ENCODE measurements around the gene ARGLU1.

Gene ARGLU1

GRCh38 chr13:106565127-106565775, 2.7 kb downstream of the ARGLU1 start:
- Histone ChIP-seq H2AFZ (ENCODE audit: low read length, unreplicated experiment) (no peak overlapping the region), H3K4me1 (ENCODE audit: control insufficient read depth, insufficient read depth, low read length, unreplicated experiment) (peaks cover 41% of the 10 kb centered on the region), H3K4me3 (ENCODE audit: low read depth, low read length) (peak overlapping the region; percentile 88), H3K27me3 (ENCODE audit: insufficient read depth, low read length) (no peaks in the 10 kb centered on the region), H3K36me3 (ENCODE audit: insufficient read depth, low read length) (no peaks in the 10 kb centered on the region), H3K79me2 (ENCODE audit: control insufficient read depth, insufficient read depth, low read length, unreplicated experiment) (peaks cover 74% of the 10 kb centered on the region), H3K27ac (ENCODE audit: low read depth, low read length) (no peak overlapping the region)

- Histone ChIP-seq H3K27ac (ENCODE audit: low read depth, low read length) (no peak overlapping the region), H3K36me3 (ENCODE audit: insufficient read depth, low read length) (peaks cover 22% of the 10 kb centered on the region), H3K4me3 (ENCODE audit: low read depth, low read length) (no peak overlapping the region), H3K27me3 (ENCODE audit: insufficient read depth, low read length) (no peaks in the 10 kb centered on the region), H3K79me2 (ENCODE audit: control insufficient read depth, insufficient read depth, low read length, unreplicated experiment) (peaks cover 97% of the 10 kb centered on the region), H3K4me1 (ENCODE audit: control insufficient read depth, insufficient read depth, low read length, unreplicated experiment) (peaks cover 41% of the 10 kb centered on the region), H2AFZ (ENCODE audit: low read length, unreplicated experiment) (no peak overlapping the region)
Observed at GRCh38 chr13:106562301-106562700, 5.6 kb downstream of the ARGLU1 start.

- H3K4me1 ChIP-seq (ENCODE audit: control insufficient read depth, insufficient read depth, low read length, unreplicated experiment), result peaks cover 41% of the 10 kb centered on the region
- H3K4me3 ChIP-seq (ENCODE audit: low read depth, low read length), result no peak overlapping the region
- no peak overlapping the region for H2AFZ ChIP-seq (ENCODE audit: low read length, unreplicated experiment)
- H3K27ac ChIP-seq (ENCODE audit: low read depth, low read length), result no peak overlapping the region
- no peaks in the 10 kb centered on the region for H3K27me3 ChIP-seq (ENCODE audit: insufficient read depth, low read length)
- H3K36me3 ChIP-seq (ENCODE audit: insufficient read depth, low read length), result peaks cover 27% of the 10 kb centered on the region
- H3K79me2 ChIP-seq (ENCODE audit: control insufficient read depth, insufficient read depth, low read length, unreplicated experiment), result peaks cover 97% of the 10 kb centered on the region
Observed at GRCh38 chr13:106561551-106562170, 6.3 kb downstream of the ARGLU1 start.

- Histone ChIP-seq H3K4me1 (ENCODE audit: control insufficient read depth, insufficient read depth, low read length, unreplicated experiment) (peaks cover 42% of the 10 kb centered on the region), H3K4me3 (ENCODE audit: low read depth, low read length) (no peak overlapping the region), H2AFZ (ENCODE audit: low read length, unreplicated experiment) (no peak overlapping the region), H3K36me3 (ENCODE audit: insufficient read depth, low read length) (peaks cover 36% of the 10 kb centered on the region), H3K27me3 (ENCODE audit: insufficient read depth, low read length) (no peaks in the 10 kb centered on the region), H3K79me2 (ENCODE audit: control insufficient read depth, insufficient read depth, low read length, unreplicated experiment) (peaks cover 95% of the 10 kb centered on the region), H3K27ac (ENCODE audit: low read depth, low read length) (no peak overlapping the region)
Observed at GRCh38 chr13:106560821-106561220, 7.1 kb downstream of the ARGLU1 start.

GRCh38 chr13:106558527-106558926, 9.4 kb downstream of the ARGLU1 start:
- H3K27ac ChIP-seq (ENCODE audit: low read depth, low read length), result no peak overlapping the region
- no peaks in the 10 kb centered on the region for H3K27me3 ChIP-seq (ENCODE audit: insufficient read depth, low read length)
- peaks cover 47% of the 10 kb centered on the region for H3K36me3 ChIP-seq (ENCODE audit: insufficient read depth, low read length)
- no peak overlapping the region for H2AFZ ChIP-seq (ENCODE audit: low read length, unreplicated experiment)
- no peak overlapping the region for H3K4me3 ChIP-seq (ENCODE audit: low read depth, low read length)
- H3K4me1 ChIP-seq (ENCODE audit: control insufficient read depth, insufficient read depth, low read length, unreplicated experiment), result peaks cover 19% of the 10 kb centered on the region
- peaks cover 94% of the 10 kb centered on the region for H3K79me2 ChIP-seq (ENCODE audit: control insufficient read depth, insufficient read depth, low read length, unreplicated experiment)

GRCh38 chr13:106555631-106556328, 12.2 kb downstream of the ARGLU1 start:
- Histone ChIP-seq H3K4me3 (ENCODE audit: low read depth, low read length) (no peak overlapping the region), H2AFZ (ENCODE audit: low read length, unreplicated experiment) (no peak overlapping the region), H3K27me3 (ENCODE audit: insufficient read depth, low read length) (no peaks in the 10 kb centered on the region), H3K36me3 (ENCODE audit: insufficient read depth, low read length) (peaks cover 60% of the 10 kb centered on the region), H3K79me2 (ENCODE audit: control insufficient read depth, insufficient read depth, low read length, unreplicated experiment) (peaks cover 94% of the 10 kb centered on the region), H3K4me1 (ENCODE audit: control insufficient read depth, insufficient read depth, low read length, unreplicated experiment) (peaks cover 6% of the 10 kb centered on the region), H3K27ac (ENCODE audit: low read depth, low read length) (peak overlapping the region; percentile 17; the same call in 1 of the 2 replicates)

- Histone ChIP-seq H3K36me3 (ENCODE audit: insufficient read depth, low read length) (peaks cover 38% of the 10 kb centered on the region), H3K4me3 (ENCODE audit: low read depth, low read length) (no peak overlapping the region), H2AFZ (ENCODE audit: low read length, unreplicated experiment) (no peak overlapping the region), H3K79me2 (ENCODE audit: control insufficient read depth, insufficient read depth, low read length, unreplicated experiment) (peaks cover 87% of the 10 kb centered on the region), H3K27me3 (ENCODE audit: insufficient read depth, low read length) (no peaks in the 10 kb centered on the region), H3K4me1 (ENCODE audit: control insufficient read depth, insufficient read depth, low read length, unreplicated experiment) (peaks cover 6% of the 10 kb centered on the region), H3K27ac (ENCODE audit: low read depth, low read length) (no peak overlapping the region)
Observed at GRCh38 chr13:106551751-106552150, 16.2 kb downstream of the ARGLU1 start.

GRCh38 chr13:106551350-106551749, 16.6 kb downstream of the ARGLU1 start:
- Histone ChIP-seq H3K27me3 (ENCODE audit: insufficient read depth, low read length) (no peaks in the 10 kb centered on the region), H3K36me3 (ENCODE audit: insufficient read depth, low read length) (peaks cover 34% of the 10 kb centered on the region), H3K79me2 (ENCODE audit: control insufficient read depth, insufficient read depth, low read length, unreplicated experiment) (peaks cover 89% of the 10 kb centered on the region), H3K4me1 (ENCODE audit: control insufficient read depth, insufficient read depth, low read length, unreplicated experiment) (peaks cover 4% of the 10 kb centered on the region), H3K4me3 (ENCODE audit: low read depth, low read length) (no peak overlapping the region), H2AFZ (ENCODE audit: low read length, unreplicated experiment) (no peak overlapping the region), H3K27ac (ENCODE audit: low read depth, low read length) (no peak overlapping the region)

GRCh38 chr13:106550570-106551135, 17.3 kb downstream of the ARGLU1 start:
- Histone ChIP-seq H3K36me3 (ENCODE audit: insufficient read depth, low read length) (peaks cover 27% of the 10 kb centered on the region), H2AFZ (ENCODE audit: low read length, unreplicated experiment) (no peak overlapping the region), H3K27me3 (ENCODE audit: insufficient read depth, low read length) (no peaks in the 10 kb centered on the region), H3K4me3 (ENCODE audit: low read depth, low read length) (no peak overlapping the region), H3K4me1 (ENCODE audit: control insufficient read depth, insufficient read depth, low read length, unreplicated experiment) (no peaks in the 10 kb centered on the region), H3K79me2 (ENCODE audit: control insufficient read depth, insufficient read depth, low read length, unreplicated experiment) (peaks cover 89% of the 10 kb centered on the region), H3K27ac (ENCODE audit: low read depth, low read length) (no peak overlapping the region)

- Histone ChIP-seq H2AFZ (ENCODE audit: low read length, unreplicated experiment) (no peak overlapping the region), H3K79me2 (ENCODE audit: control insufficient read depth, insufficient read depth, low read length, unreplicated experiment) (peaks cover 68% of the 10 kb centered on the region), H3K36me3 (ENCODE audit: insufficient read depth, low read length) (peaks cover 14% of the 10 kb centered on the region), H3K4me1 (ENCODE audit: control insufficient read depth, insufficient read depth, low read length, unreplicated experiment) (no peaks in the 10 kb centered on the region), H3K4me3 (ENCODE audit: low read depth, low read length) (no peak overlapping the region), H3K27ac (ENCODE audit: low read depth, low read length) (no peak overlapping the region), H3K27me3 (ENCODE audit: insufficient read depth, low read length) (no peaks in the 10 kb centered on the region)
Observed at GRCh38 chr13:106548064-106548696, 19.8 kb downstream of the ARGLU1 start.

Measured in ACC112 (cell line).